Esophagus muscularis mucosa (tissue), 3 donors: ENCODE data around the gene QRICH1.

Source experiments
- POLR2AphosphoS5 ChIP-seq, 2 donors: sonication (generic); formaldehyde crosslinking; IDR thresholded peaks; one replicate each; pipeline ENCODE4 v1.6.1; 2017; ENCODE audit warnings: antibody characterized with exemption in 2 of 2
- TF ChIP-seq, protein P1 (sequence below), 3 experiments: fragments of 200-600 bp in 2 of 3; fragments of 450-650 bp in 1 of 3; sonication (generic) in 2 of 3; IDR thresholded peaks; one replicate each; pipeline ENCODE4 v1.5.1; 2017 to 2019; ENCODE audit warnings: antibody characterized with exemption in 3 of 3, mild to moderate bottlenecking in 2 of 3, moderate library complexity in 1 of 3

DNA sequence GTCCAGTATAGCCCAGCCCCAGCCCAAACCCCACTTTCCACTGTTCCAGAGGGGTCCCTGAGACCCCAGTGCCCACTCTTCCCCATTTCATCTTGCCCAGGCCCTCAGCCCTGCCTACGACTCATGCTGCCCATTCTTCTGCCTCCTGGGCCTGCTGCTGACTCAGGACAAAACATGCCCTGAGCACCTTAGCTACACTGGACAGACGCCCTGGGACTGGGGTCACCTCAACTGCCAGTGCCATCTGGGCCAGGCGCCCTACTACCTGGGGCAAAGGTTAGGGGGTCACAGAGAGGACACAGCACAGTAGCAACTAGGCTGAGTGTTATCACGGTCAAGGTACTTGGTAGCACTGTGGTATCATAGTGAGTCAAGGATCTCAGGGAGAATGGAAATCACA, 41.6 kb upstream of the QRICH1 start:
- TF ChIP-seq POLR2AphosphoS5 (IDR thresholded peaks at IDR 0.05), result no peak
- TF ChIP-seq, protein P1, sequence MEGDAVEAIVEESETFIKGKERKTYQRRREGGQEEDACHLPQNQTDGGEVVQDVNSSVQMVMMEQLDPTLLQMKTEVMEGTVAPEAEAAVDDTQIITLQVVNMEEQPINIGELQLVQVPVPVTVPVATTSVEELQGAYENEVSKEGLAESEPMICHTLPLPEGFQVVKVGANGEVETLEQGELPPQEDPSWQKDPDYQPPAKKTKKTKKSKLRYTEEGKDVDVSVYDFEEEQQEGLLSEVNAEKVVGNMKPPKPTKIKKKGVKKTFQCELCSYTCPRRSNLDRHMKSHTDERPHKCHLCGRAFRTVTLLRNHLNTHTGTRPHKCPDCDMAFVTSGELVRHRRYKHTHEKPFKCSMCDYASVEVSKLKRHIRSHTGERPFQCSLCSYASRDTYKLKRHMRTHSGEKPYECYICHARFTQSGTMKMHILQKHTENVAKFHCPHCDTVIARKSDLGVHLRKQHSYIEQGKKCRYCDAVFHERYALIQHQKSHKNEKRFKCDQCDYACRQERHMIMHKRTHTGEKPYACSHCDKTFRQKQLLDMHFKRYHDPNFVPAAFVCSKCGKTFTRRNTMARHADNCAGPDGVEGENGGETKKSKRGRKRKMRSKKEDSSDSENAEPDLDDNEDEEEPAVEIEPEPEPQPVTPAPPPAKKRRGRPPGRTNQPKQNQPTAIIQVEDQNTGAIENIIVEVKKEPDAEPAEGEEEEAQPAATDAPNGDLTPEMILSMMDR (IDR thresholded peaks at IDR 0.05), result no peak
